ENCODE results near the gene NUP58. TPM values are rescaled to one million over a fixed set of nuclear protein-coding genes. Genes with fewer than 3 reads are reported as not detected.

NUP58 gene
- total RNA-seq, 4 donors from 2014 or later = 39.3 to 56.5 (median 45.7) TPM

- intact Hi-C loops (cut with DNase I; ENCODE audit: low total_unique reads) = loop anchor here (5.0 kb wide), 1 partner anchor 280 kb away; no protein-coding TSS in a partner anchor
- 16 to 21% methylated on average over 39 to 41 of the region's 82 CpGs for WGBS, 2 donors
- TF ChIP-seq POLR2A (IDR thresholded peaks at IDR 0.05) (no peak), CTCF (IDR thresholded peaks at IDR 0.05) (no peak)
- DNase-seq (ENCODE audit: low spot score in 2 of 2) = no peak
- no peak overlapping the region for H3K4me3 ChIP-seq (ENCODE audit: low read depth, poor library complexity, severe bottlenecking)
Measured at GRCh38 chr13:25372284-25373081, 71.1 kb downstream of the NUP58 start.

- peak in 1 of 2 donors; percentile 21 for DNase-seq (ENCODE audit: low spot score in 2 of 2)
- intact Hi-C loops (cut with DNase I; ENCODE audit: low total_unique reads) = no loop called here
- no peak overlapping the region for H3K4me3 ChIP-seq (ENCODE audit: low read depth, poor library complexity, severe bottlenecking)
- 35 to 45% methylated on average over 9 of the region's 9 CpGs for WGBS, 2 donors
- TF ChIP-seq CTCF (IDR thresholded peaks at IDR 0.05) (no peak), POLR2A (IDR thresholded peaks at IDR 0.05) (no peak)
Measured at GRCh38 chr13:25375727-25376358, 74.4 kb downstream of the NUP58 start.

- 77 to 88% methylated on average over 7 of the region's 7 CpGs for WGBS, 2 donors
Measured at GRCh38 chr13:25377244-25377962, 76.0 kb downstream of the NUP58 start.

DNA sequence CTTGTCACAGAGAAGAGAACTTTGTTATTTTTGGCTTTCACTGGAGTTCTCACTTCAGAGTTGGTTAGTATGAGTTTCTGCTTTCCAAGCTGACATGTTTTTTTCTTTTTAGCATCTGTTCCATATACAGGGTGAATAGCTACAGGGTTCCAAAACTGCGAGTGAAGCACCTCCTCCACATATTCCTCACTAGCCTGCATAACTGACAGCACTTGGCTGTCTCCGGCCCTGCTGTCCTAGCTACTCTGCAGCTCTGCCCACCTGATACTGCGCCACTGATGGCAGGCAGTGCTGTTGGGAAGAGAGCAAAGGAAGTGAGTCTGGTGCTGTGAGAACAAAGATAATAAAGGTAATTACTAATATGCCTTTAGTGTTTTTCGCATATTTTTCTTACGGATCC lies 77.1 kb downstream of the NUP58 start:
- H3K4me3 ChIP-seq (ENCODE audit: low read depth, poor library complexity, severe bottlenecking) = no peak overlapping the region
- no peak for DNase-seq (ENCODE audit: low spot score in 2 of 2)
- WGBS, 2 donors = 59 to 69% methylated on average over 5 of the region's 5 CpGs
- TF ChIP-seq CTCF (IDR thresholded peaks at IDR 0.05) = no peak
- TF ChIP-seq POLR2A (IDR thresholded peaks at IDR 0.05) = no peak
- intact Hi-C loops (cut with DNase I; ENCODE audit: low total_unique reads) = no loop called here

More at GRCh38 chr13:25377244-25377962, 76.0 kb downstream of the NUP58 start:
- intact Hi-C loops (cut with DNase I; ENCODE audit: low total_unique reads) = no loop called here
- no peak for DNase-seq (ENCODE audit: low spot score in 2 of 2)
- H3K4me3 ChIP-seq (ENCODE audit: low read depth, poor library complexity, severe bottlenecking) = no peak overlapping the region
- TF ChIP-seq POLR2A (IDR thresholded peaks at IDR 0.05) = no peak
- no peak for TF ChIP-seq CTCF (IDR thresholded peaks at IDR 0.05)

DNA sequence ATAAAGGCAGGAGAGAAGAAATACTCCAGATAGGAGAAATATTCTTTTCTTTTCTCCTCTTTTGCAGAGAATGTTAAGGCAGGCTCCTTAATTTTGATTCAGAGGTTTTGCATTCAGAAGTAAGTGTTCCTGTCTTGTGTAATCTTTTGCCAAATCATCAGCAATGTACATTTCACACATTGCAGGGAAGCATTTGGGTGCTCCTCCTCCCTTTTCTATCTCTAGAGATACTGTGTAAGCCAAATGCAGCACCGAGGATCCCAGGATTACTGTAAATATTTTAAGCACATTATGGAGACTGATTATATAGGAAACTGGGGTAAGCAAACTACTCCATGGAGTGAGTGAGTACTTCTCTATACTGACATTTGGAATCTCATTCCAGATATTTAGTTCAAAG lies 77.6 kb downstream of the NUP58 start:
- intact Hi-C loops (cut with DNase I; ENCODE audit: low total_unique reads) = no loop called here
- DNase-seq (ENCODE audit: low spot score in 2 of 2) = no peak
- 20 to 30% methylated on average over 1 of the region's 1 CpG for WGBS, 2 donors
- no peak for TF ChIP-seq CTCF (IDR thresholded peaks at IDR 0.05)
- no peak overlapping the region for H3K4me3 ChIP-seq (ENCODE audit: low read depth, poor library complexity, severe bottlenecking)
